SK-N-SH (cell line): Measurements from ENCODE around the gene CARD14.

Experiments
- CTCF ChIP-seq: fragments of 200-600 bp; sonication (generic); IDR thresholded peaks from 2 replicates; pipeline ENCODE4 v1.6.1; 2017; ENCODE audit warnings: antibody characterized with exemption, mild to moderate bottlenecking, moderate library complexity
- EZH2phosphoT487 ChIP-seq: fragments of 200-600 bp; sonication (generic); IDR thresholded peaks from 2 replicates; pipeline ENCODE4 v1.6.1; 2017; ENCODE audit warnings: low read depth, mixed run types, mild to moderate bottlenecking, antibody characterized with exemption, moderate library complexity, borderline replicate concordance
- GABPA ChIP-seq: IDR thresholded peaks from 2 replicates; pipeline ENCODE4 v1.4.0; 2012; ENCODE audit warnings: low read depth, mild to moderate bottlenecking
- JUND ChIP-seq: IDR thresholded peaks from 2 replicates; pipeline ENCODE4 v1.4.0; 2012
- PBX3 ChIP-seq: IDR thresholded peaks from 2 replicates; pipeline ENCODE4; 2012
- POLR2AphosphoS5 ChIP-seq: IDR thresholded peaks from 2 replicates; pipeline ENCODE4 v1.6.1; 2012; ENCODE audit warnings: low read depth, low read length
- RAD21 ChIP-seq: IDR thresholded peaks from 2 replicates; pipeline ENCODE4 v1.6.1; 2012; ENCODE audit warnings: mild to moderate bottlenecking, low read length
- TAF1 ChIP-seq: IDR thresholded peaks from 2 replicates; pipeline ENCODE4 v1.6.1; 2012; ENCODE audit warnings: low read depth, mild to moderate bottlenecking, low read length, moderate library complexity, borderline replicate concordance
- TEAD4 ChIP-seq: IDR thresholded peaks from 2 replicates; pipeline ENCODE4 v1.4.0; 2012; ENCODE audit warnings: mild to moderate bottlenecking, borderline replicate concordance; ENCODE audit not compliant: insufficient read depth
- USF2 ChIP-seq: fragments of 150-350 bp; IDR thresholded peaks from 2 replicates; pipeline ENCODE4 v1.6.1; 2017; ENCODE audit warnings: antibody characterized with exemption, low read length, low read depth, borderline replicate concordance
- YY1 ChIP-seq: IDR thresholded peaks from 2 replicates; pipeline ENCODE4 v1.4.0; 2012; ENCODE audit warnings: low read depth, mild to moderate bottlenecking
- TF ChIP-seq, protein P1 (sequence below): IDR thresholded peaks from 2 replicates; pipeline ENCODE4 v1.6.1; 2012; ENCODE audit warnings: mild to moderate bottlenecking, low read depth, low read length, moderate library complexity

GRCh38 chr17:80201446-80201845 is 31.6 kb downstream of the CARD14 start:
- no peak for TF ChIP-seq PBX3
- no peak for TF ChIP-seq EZH2phosphoT487
- TF ChIP-seq TAF1 = no peak
- TF ChIP-seq, protein P1, sequence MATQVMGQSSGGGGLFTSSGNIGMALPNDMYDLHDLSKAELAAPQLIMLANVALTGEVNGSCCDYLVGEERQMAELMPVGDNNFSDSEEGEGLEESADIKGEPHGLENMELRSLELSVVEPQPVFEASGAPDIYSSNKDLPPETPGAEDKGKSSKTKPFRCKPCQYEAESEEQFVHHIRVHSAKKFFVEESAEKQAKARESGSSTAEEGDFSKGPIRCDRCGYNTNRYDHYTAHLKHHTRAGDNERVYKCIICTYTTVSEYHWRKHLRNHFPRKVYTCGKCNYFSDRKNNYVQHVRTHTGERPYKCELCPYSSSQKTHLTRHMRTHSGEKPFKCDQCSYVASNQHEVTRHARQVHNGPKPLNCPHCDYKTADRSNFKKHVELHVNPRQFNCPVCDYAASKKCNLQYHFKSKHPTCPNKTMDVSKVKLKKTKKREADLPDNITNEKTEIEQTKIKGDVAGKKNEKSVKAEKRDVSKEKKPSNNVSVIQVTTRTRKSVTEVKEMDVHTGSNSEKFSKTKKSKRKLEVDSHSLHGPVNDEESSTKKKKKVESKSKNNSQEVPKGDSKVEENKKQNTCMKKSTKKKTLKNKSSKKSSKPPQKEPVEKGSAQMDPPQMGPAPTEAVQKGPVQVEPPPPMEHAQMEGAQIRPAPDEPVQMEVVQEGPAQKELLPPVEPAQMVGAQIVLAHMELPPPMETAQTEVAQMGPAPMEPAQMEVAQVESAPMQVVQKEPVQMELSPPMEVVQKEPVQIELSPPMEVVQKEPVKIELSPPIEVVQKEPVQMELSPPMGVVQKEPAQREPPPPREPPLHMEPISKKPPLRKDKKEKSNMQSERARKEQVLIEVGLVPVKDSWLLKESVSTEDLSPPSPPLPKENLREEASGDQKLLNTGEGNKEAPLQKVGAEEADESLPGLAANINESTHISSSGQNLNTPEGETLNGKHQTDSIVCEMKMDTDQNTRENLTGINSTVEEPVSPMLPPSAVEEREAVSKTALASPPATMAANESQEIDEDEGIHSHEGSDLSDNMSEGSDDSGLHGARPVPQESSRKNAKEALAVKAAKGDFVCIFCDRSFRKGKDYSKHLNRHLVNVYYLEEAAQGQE = no peak
- TF ChIP-seq GABPA = no peak
- TF ChIP-seq CTCF = no peak
- no peak for TF ChIP-seq RAD21
- no peak for TF ChIP-seq YY1
- TF ChIP-seq POLR2AphosphoS5 = no peak
- no peak for TF ChIP-seq TEAD4
- no peak for TF ChIP-seq USF2
- no peak for TF ChIP-seq JUND
